HCT116 (cell line): ENCODE measurements around the gene OSGIN1. TPM values are rescaled to one million over a fixed set of nuclear protein-coding genes. Genes with fewer than 3 reads are reported as not detected.

Source experiments
- ATAC-seq: fragments of 200-7000 bp; cut with Tn5 transposase; 2 replicates; pipeline ENCODE4 v1.9.1; 2020; ENCODE audit warnings: mild to moderate bottlenecking, moderate library complexity
- BruUV-seq: library from RNA; stranded (reverse); fragments of 400-500 nt; replicated peaks from 2 replicates; lab custom pipeline; 2021; lab: Mats Ljungman, UMichigan
- CTCF ChIA-PET: fragments of 300-600 bp; sonication (Branson Sonifier 250); formaldehyde crosslinking; loops from one replicate; lab custom pipeline; 2021; ENCODE audit warnings: antibody characterized with exemption; lab: Charles Lee
- POLR2A ChIA-PET: fragments of 300-600, 350-600 bp; sonication (Branson Sonifier 250); formaldehyde crosslinking; loops from one replicate; lab custom pipeline; 2021; ENCODE audit warnings: antibody characterized with exemption; lab: Charles Lee
- RAD21 ChIA-PET, 2 experiments: fragments of 300-600 bp; sonication (Branson Sonifier 250); formaldehyde crosslinking; loops; one replicate each; lab custom pipeline; 2023; ENCODE audit warnings: low total read pairs in 2 of 2; ENCODE audit not compliant: uncharacterized antibody in 2 of 2, unreplicated experiment in 2 of 2, low non-redundant PET in 1 of 2; lab: Charles Lee
- DNase-seq: peaks from one replicate; pipeline ENCODE4 v3.0.0-alpha.2; 2010; ENCODE audit warnings: low read depth, low spot score
- H2AFZ ChIP-seq: fragments of 200-600 bp; shearing (Covaris generic), sonication (generic); 2 replicates; pipeline ENCODE4 v1.6.1; 2017; ENCODE audit warnings: low read depth, mixed run types, mixed read lengths, antibody characterized with exemption, low read length; ENCODE audit not compliant: poor library complexity, severe bottlenecking
- H3K27ac ChIP-seq: 2 replicates; pipeline ENCODE4 v1.5.1; 2012; ENCODE audit warnings: low read depth, low read length
- H3K27me3 ChIP-seq: fragments of 200-600 bp; sonication (generic); 2 replicates; pipeline ENCODE4 v1.6.1; 2016; ENCODE audit warnings: mixed run types, low read length, mixed read lengths; ENCODE audit not compliant: insufficient read depth
- H3K36me3 ChIP-seq, 2 experiments: fragments of 200-500 bp in 1 of 2; fragments of 200-600 bp in 1 of 2; sonication (Bioruptor generic) in 1 of 2; sonication (generic) in 1 of 2; 2 replicates each; pipeline versions ENCODE4 v1.5.1 to v1.6.1; 2014 to 2016; ENCODE audit warnings: low read length in 2 of 2, inconsistent platforms in 1 of 2, mixed read lengths in 1 of 2, mixed run types in 1 of 2; ENCODE audit not compliant: insufficient read depth in 2 of 2, control insufficient read depth in 1 of 2
- H3K4me1 ChIP-seq, 2 experiments: fragments of 200-600 bp in 1 of 2; sonication (generic) in 1 of 2; 2 replicates each; pipeline versions ENCODE4 v1.5.1 to v1.6.1; 2012 to 2017; ENCODE audit warnings: low read length in 2 of 2, inconsistent platforms in 1 of 2, mild to moderate bottlenecking in 1 of 2, mixed read lengths in 1 of 2, mixed run types in 1 of 2, moderate library complexity in 1 of 2; ENCODE audit not compliant: insufficient read depth in 2 of 2, control insufficient read depth in 1 of 2
- H3K4me2 ChIP-seq: fragments of 200-600 bp; sonication (generic); 2 replicates; pipeline ENCODE4 v1.6.1; 2017; ENCODE audit warnings: mixed run types, low read length, mixed read lengths
- H3K4me3 ChIP-seq, 2 experiments: fragments of 200-600 bp in 1 of 2; sonication (generic) in 1 of 2; replicated peaks in 1 of 2; 2 replicates each; pipeline ENCODE4 v1.5.1; 2011 to 2016; ENCODE audit warnings: low read length in 2 of 2, control low read depth in 1 of 2, low read depth in 1 of 2, mild to moderate bottlenecking in 1 of 2, mixed read lengths in 1 of 2, mixed run types in 1 of 2
- H3K79me2 ChIP-seq: fragments of 200-600 bp; sonication (generic); 2 replicates; pipeline ENCODE4 v1.6.1; 2017; ENCODE audit warnings: mild to moderate bottlenecking, mixed run types, low read length, moderate library complexity, mixed read lengths; ENCODE audit not compliant: insufficient read depth
- H3K9ac ChIP-seq: fragments of 200-600 bp; sonication (generic); 2 replicates; pipeline ENCODE4 v1.6.1; 2016; ENCODE audit warnings: low read length, mixed read lengths
- H3K9me2 ChIP-seq: fragments of 200-600 bp; sonication (generic), shearing (Covaris generic); 2 replicates; pipeline ENCODE4 v1.6.1; 2017; ENCODE audit warnings: mixed run types, mild to moderate bottlenecking, moderate library complexity; ENCODE audit not compliant: insufficient read depth
- H3K9me3 ChIP-seq, 2 experiments: fragments of 200-500 bp in 1 of 2; fragments of 200-600 bp in 1 of 2; sonication (Bioruptor generic) in 1 of 2; sonication (generic) in 1 of 2; 2 replicates each; pipeline ENCODE4 v1.6.1; 2014 to 2017; ENCODE audit warnings: low read length in 2 of 2, mixed read lengths in 2 of 2, inconsistent platforms in 1 of 2, low read depth in 1 of 2, mild to moderate bottlenecking in 1 of 2, mixed run types in 1 of 2, moderate library complexity in 1 of 2; ENCODE audit not compliant: control insufficient read depth in 1 of 2, insufficient read depth in 1 of 2
- H4K20me1 ChIP-seq: fragments of 200-600 bp; sonication (generic), shearing (Covaris generic); 2 replicates; pipeline ENCODE4 v1.6.1; 2017; ENCODE audit warnings: mixed run types, mild to moderate bottlenecking, moderate library complexity; ENCODE audit not compliant: insufficient read depth
- EZH2phosphoT487 ChIP-seq: fragments of 200-600 bp; IDR thresholded peaks from 2 replicates; pipeline ENCODE4 v1.6.1; 2018; ENCODE audit warnings: antibody characterized with exemption, borderline replicate concordance
- JUND ChIP-seq: IDR thresholded peaks from 2 replicates; pipeline ENCODE4 v1.6.1; 2012
- POLR2AphosphoS5 ChIP-seq: IDR thresholded peaks from 2 replicates; pipeline ENCODE4 v1.6.1; 2011; ENCODE audit warnings: mild to moderate bottlenecking, low read depth, low read length, moderate library complexity
- REST ChIP-seq: IDR thresholded peaks from 2 replicates; pipeline ENCODE4 v1.6.1; 2012; ENCODE audit warnings: low read depth
- SIN3A ChIP-seq: IDR thresholded peaks from 2 replicates; pipeline ENCODE4 v1.6.1; 2012; ENCODE audit warnings: low read depth
- TCF7L2 ChIP-seq: IDR thresholded peaks from 2 replicates; pipeline ENCODE4 v1.7.0; 2011; ENCODE audit warnings: borderline replicate concordance, inconsistent platforms; ENCODE audit not compliant: insufficient read depth, insufficient read length; ENCODE audit errors: extremely low read depth
- ZBTB33 ChIP-seq: IDR thresholded peaks from 2 replicates; pipeline ENCODE4 v1.6.1; 2011; ENCODE audit warnings: mild to moderate bottlenecking, low read length, moderate library complexity; ENCODE audit not compliant: insufficient replicate concordance; ENCODE audit errors: extremely low read depth
- ZFX ChIP-seq: fragments of 450-650 bp; IDR thresholded peaks from 2 replicates; pipeline ENCODE4 v1.6.1; 2017
- intact Hi-C: fragments of 100-400 bp; cut with micrococcal nuclease; formaldehyde crosslinking; loops from 2 replicates; pipeline ENCODE4 v1.10.0; 2022
- total RNA-seq: library from RNA; stranded (reverse); gene quantifications from one replicate; pipeline ENCODE4 v1.2.1, GENCODE V29; 2021; ENCODE audit not compliant: unreplicated experiment
- TF ChIP-seq, protein P1 (sequence below), 3 experiments: fragments of 200-600 bp in 1 of 3; sonication (generic) in 1 of 3; IDR thresholded peaks in 2 of 3; conservative IDR thresholded peaks in 1 of 3; 2 replicates each; pipeline ENCODE4 v1.5.1; 2012 to 2017; ENCODE audit warnings: low read depth in 2 of 3, low read length in 2 of 3, antibody characterized with exemption in 1 of 3, borderline replicate concordance in 1 of 3, control low read depth in 1 of 3, mild to moderate bottlenecking in 1 of 3, mixed read lengths in 1 of 3, mixed run types in 1 of 3, moderate library complexity in 1 of 3; ENCODE audit not compliant: insufficient read depth in 1 of 3
- TF ChIP-seq, protein P2 (sequence below): IDR thresholded peaks from 2 replicates; pipeline ENCODE4 v1.6.1; 2012

OSGIN1 gene
- total RNA-seq, 1 experiment from 2014 or later: 19.8 TPM

DNA sequence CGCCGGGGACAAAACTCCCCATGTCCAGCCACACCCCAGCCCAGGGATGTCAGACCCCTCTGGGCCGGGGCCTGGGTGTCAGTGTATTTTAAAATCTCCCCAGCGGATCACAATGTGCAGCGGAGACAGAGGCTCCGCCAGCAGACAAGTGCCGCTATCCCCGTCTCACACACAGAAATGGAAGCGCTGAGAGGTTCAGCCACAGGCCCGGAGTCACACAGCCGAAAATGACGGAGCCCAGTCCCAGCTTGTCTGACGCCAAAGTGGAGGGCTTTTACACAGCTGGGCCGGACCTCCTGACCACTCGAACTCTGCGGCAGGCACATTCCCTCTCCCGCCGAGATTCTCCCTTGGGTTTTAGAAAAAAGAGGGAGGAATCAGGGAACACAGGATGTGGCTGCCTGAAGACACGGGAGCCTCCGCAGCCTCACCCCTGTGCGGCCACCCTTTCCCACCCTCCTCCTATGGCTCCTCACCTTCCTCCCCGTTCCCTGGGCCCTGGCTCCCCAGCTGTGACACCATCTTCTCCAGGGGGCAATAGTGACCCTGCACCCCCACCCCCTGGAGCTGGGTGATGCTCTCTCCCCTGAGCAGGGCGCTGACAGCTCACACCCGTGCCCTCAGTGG, 6.8 kb upstream of the OSGIN1 start (continued):
- TF ChIP-seq ZBTB33: no peak
- TF ChIP-seq ZFX: no peak
- TF ChIP-seq, all 23 proteins: peak for 0

GRCh38 chr16:83946781-83947566, 6.1 kb upstream of the OSGIN1 start:
- H3K9ac ChIP-seq: no peak overlapping the region
- intact Hi-C loops: no loop called here
- no peaks in the 10 kb centered on the region for H3K9me2 ChIP-seq
- TF ChIP-seq, protein P1, sequence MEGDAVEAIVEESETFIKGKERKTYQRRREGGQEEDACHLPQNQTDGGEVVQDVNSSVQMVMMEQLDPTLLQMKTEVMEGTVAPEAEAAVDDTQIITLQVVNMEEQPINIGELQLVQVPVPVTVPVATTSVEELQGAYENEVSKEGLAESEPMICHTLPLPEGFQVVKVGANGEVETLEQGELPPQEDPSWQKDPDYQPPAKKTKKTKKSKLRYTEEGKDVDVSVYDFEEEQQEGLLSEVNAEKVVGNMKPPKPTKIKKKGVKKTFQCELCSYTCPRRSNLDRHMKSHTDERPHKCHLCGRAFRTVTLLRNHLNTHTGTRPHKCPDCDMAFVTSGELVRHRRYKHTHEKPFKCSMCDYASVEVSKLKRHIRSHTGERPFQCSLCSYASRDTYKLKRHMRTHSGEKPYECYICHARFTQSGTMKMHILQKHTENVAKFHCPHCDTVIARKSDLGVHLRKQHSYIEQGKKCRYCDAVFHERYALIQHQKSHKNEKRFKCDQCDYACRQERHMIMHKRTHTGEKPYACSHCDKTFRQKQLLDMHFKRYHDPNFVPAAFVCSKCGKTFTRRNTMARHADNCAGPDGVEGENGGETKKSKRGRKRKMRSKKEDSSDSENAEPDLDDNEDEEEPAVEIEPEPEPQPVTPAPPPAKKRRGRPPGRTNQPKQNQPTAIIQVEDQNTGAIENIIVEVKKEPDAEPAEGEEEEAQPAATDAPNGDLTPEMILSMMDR (IDR thresholded peaks at IDR 0.05 in 2 of 3, conservative IDR thresholded peaks at IDR 0.05 in 1 of 3; ENCODE audit: borderline replicate concordance in 1 of 3, insufficient read depth in 1 of 3, low read depth in 2 of 3, low read length in 2 of 3): no peak
- TF ChIP-seq EZH2phosphoT487 (no peak), REST (no peak), TCF7L2 (no peak), JUND (no peak), POLR2AphosphoS5 (no peak), ZFX (no peak), SIN3A (no peak)
- TF ChIP-seq, protein P2, sequence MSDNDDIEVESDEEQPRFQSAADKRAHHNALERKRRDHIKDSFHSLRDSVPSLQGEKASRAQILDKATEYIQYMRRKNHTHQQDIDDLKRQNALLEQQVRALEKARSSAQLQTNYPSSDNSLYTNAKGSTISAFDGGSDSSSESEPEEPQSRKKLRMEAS: no peak
- no TSS peak for BruUV-seq
- no peaks in the 10 kb centered on the region for H3K36me3 ChIP-seq
- H4K20me1 ChIP-seq: no peaks in the 10 kb centered on the region
- H2AFZ ChIP-seq: no peak overlapping the region
- H3K27me3 ChIP-seq: no peaks in the 10 kb centered on the region
- H3K79me2 ChIP-seq: no peaks in the 10 kb centered on the region
- POLR2A ChIA-PET: no interaction called here
- no peak for DNase-seq
- CTCF ChIA-PET: interaction anchor here (1.4 kb wide), 1 partner anchor 20 kb away, joined by 5 read pairs; no protein-coding TSS in a partner anchor
- RAD21 ChIA-PET: no interaction called here
- H3K4me3 ChIP-seq: no peak overlapping the region
- H3K4me2 ChIP-seq: no peak overlapping the region
- H3K4me1 ChIP-seq: peaks cover under 1 to 1% of the 10 kb centered on the region in 2 experiments; a peak in 2 of 4 replicates
- no peaks in the 10 kb centered on the region for H3K9me3 ChIP-seq
- ATAC-seq: no peak
- no peak overlapping the region for H3K27ac ChIP-seq
